GM21367 (cell line): ENCODE measurements around the gene PTPN14.
A peak's percentile ranks its signal among the peaks of the same experiment; 100 is the strongest.
"Not testable (repeated sequence)": the region's sequence is repeated elsewhere in the genome, so short reads cannot be mapped to it uniquely, and the experiment has no call there.

Experiments
- ATAC-seq: cut with Tn5 transposase; IDR thresholded peaks from one replicate; pipeline ENCODE4 v1.9.1; 2021; ENCODE audit not compliant: unreplicated experiment

PTPN14 gene

GRCh38 chr1:214542275-214543199, 8.9 kb downstream of the PTPN14 start:
- ATAC-seq: no peak

GRCh38 chr1:214541693-214542092, 9.7 kb downstream of the PTPN14 start:
- no peak for ATAC-seq

GRCh38 chr1:214541206-214541605, 10.2 kb downstream of the PTPN14 start:
- ATAC-seq: no peak

- no peak for ATAC-seq
Measured at GRCh38 chr1:214540324-214540723, 11.1 kb downstream of the PTPN14 start.

- no peak for ATAC-seq
Measured at GRCh38 chr1:214538496-214538895, 12.9 kb downstream of the PTPN14 start.

- no peak for ATAC-seq
Measured at GRCh38 chr1:214537872-214538473, 13.4 kb downstream of the PTPN14 start.

- ATAC-seq: no peak
Measured at GRCh38 chr1:214537219-214537618, 14.2 kb downstream of the PTPN14 start.

- no peak for ATAC-seq
Measured at GRCh38 chr1:214532070-214532469, 19.3 kb downstream of the PTPN14 start.

- peak; percentile 48 for ATAC-seq
Measured at GRCh38 chr1:214525535-214526019, 25.8 kb downstream of the PTPN14 start.

- no peak for ATAC-seq
Measured at GRCh38 chr1:214524824-214525223, 26.6 kb downstream of the PTPN14 start.

- ATAC-seq: no peak
Measured at GRCh38 chr1:214523124-214523824, 28.1 kb downstream of the PTPN14 start.

GRCh38 chr1:214521458-214521857, 29.9 kb downstream of the PTPN14 start:
- ATAC-seq: not testable (repeated sequence)

- ATAC-seq: no peak
Measured at GRCh38 chr1:214520544-214521165, 30.7 kb downstream of the PTPN14 start.

GRCh38 chr1:214518361-214518760, 33.0 kb downstream of the PTPN14 start:
- ATAC-seq: no peak

GRCh38 chr1:214516434-214517326, 34.7 kb downstream of the PTPN14 start:
- ATAC-seq: no peak

- no peak for ATAC-seq
Measured at GRCh38 chr1:214515544-214516433, 35.6 kb downstream of the PTPN14 start.

- no peak for ATAC-seq
Measured at GRCh38 chr1:214514819-214515383, 36.5 kb downstream of the PTPN14 start.

- no peak for ATAC-seq
Measured at GRCh38 chr1:214514032-214514818, 37.2 kb downstream of the PTPN14 start.
